ENCODE data around the gene FAM78B. TPM values are rescaled to one million over a fixed set of nuclear protein-coding genes. Genes with fewer than 3 reads are reported as not detected.

FAM78B gene
- total and polyA plus RNA-seq, 2 of the 8 experiments (the other 6 are each of a cell fraction or from before 2014, with no cell fraction given): 2.3 to 3.6 TPM

GRCh38 chr1:166029196-166029945 is 137.4 kb downstream of the FAM78B start:
- no peak overlapping the region for H3K4me2 ChIP-seq (ENCODE audit: insufficient read depth in 1 of 2, low read depth in 2 of 2, low read length in 2 of 2)
- no peak for DNase-seq (ENCODE audit: low read depth in 1 of 2, low spot score in 2 of 2)
- H2BK15ac ChIP-seq (ENCODE audit: low read length): no peak overlapping the region
- no peaks in the 10 kb centered on the region for H3K9me3 ChIP-seq (ENCODE audit: insufficient read depth in 2 of 2, low read depth in 1 of 2, low read length in 1 of 2)
- no peak overlapping the region for H2AFZ ChIP-seq (ENCODE audit: low read length)
- H4K8ac ChIP-seq (ENCODE audit: extremely low read depth, insufficient read depth, low read length): no peak overlapping the region
- no peak overlapping the region for H2BK12ac ChIP-seq (ENCODE audit: low read depth, low read length)
- ChIA-PET CTCF (ENCODE audit: partially characterized antibody) (interaction anchor here (1.2 to 2.5 kb wide), 6 partner anchors 11 to 101 kb away, joined by 3 to 15 read pairs (median 4); no protein-coding TSS in a partner anchor), POLR2A (ENCODE audit: partially characterized antibody) (interaction anchor here (0.5 kb wide), 1 partner anchor 673 kb away, joined by 3 read pairs; no protein-coding TSS in a partner anchor)
- no peak for FAIRE-seq
- H3K56ac ChIP-seq (replicated peaks; ENCODE audit: insufficient read length, low read depth, low read length): no peak overlapping the region
- H2BK20ac ChIP-seq (ENCODE audit: low read length): no peak overlapping the region
- H3K4me1 ChIP-seq (replicated peaks in 1 of 4; ENCODE audit: control insufficient read depth in 3 of 4, insufficient read depth in 4 of 4, low read length in 3 of 4): peaks cover 0 to 8% (median 2%) of the 10 kb centered on the region in 4 experiments; a peak in 3 of 7 replicates
- no peak overlapping the region for H3K14ac ChIP-seq (ENCODE audit: insufficient read length)
- H3K36me3 ChIP-seq (ENCODE audit: control insufficient read depth in 2 of 4, insufficient read depth in 4 of 4, low read length in 3 of 4): no peaks in the 10 kb centered on the region
- H3K4ac ChIP-seq (replicated peaks; ENCODE audit: insufficient read length, low read depth, low read length): no peak overlapping the region
- no peak overlapping the region for H4K5ac ChIP-seq (ENCODE audit: insufficient read length, low read depth, low read length)
- H4K91ac ChIP-seq (replicated peaks; ENCODE audit: insufficient read length, low read length): no peak overlapping the region
- H3K79me2 ChIP-seq (ENCODE audit: control insufficient read depth in 1 of 2, insufficient read depth in 2 of 2, low read length in 2 of 2): no peaks in the 10 kb centered on the region
- no peak overlapping the region for H3K23ac ChIP-seq (ENCODE audit: insufficient read length)
- 85% methylated on average over 4 of the region's 4 CpGs; no CpG with 5 or more reads in 1 of the 2 experiments for WGBS, 2 experiments (ENCODE audit: extremely low coverage in 1 of 2, insufficient coverage in 1 of 2, insufficient read length in 1 of 2, insufficient replicate concordance in 2 of 2, low coverage in 1 of 2, low lambda C conversion rate in 2 of 2, missing lambda C conversion rate in 1 of 2)
- no peak overlapping the region for H2BK5ac ChIP-seq (ENCODE audit: low read depth, low read length)
- no peak overlapping the region for H3K18ac ChIP-seq (ENCODE audit: extremely low read depth, low read length)
- H3K79me1 ChIP-seq (ENCODE audit: low read depth, low read length): no peaks in the 10 kb centered on the region
- H3K4me3 ChIP-seq (ENCODE audit: extremely low read depth in 1 of 4, insufficient read depth in 2 of 4, low read depth in 3 of 4, low read length in 4 of 4): no peak overlapping the region
- no peak overlapping the region for H2BK120ac ChIP-seq (replicated peaks; ENCODE audit: low read depth, low read length)
- no peaks in the 10 kb centered on the region for H3K23me2 ChIP-seq (ENCODE audit: low read depth, low read length)
- H3K9ac ChIP-seq (replicated peaks in 1 of 4; ENCODE audit: extremely low read depth in 1 of 4, low read depth in 3 of 4, low read length in 3 of 4): no peak overlapping the region
- H3K27me3 ChIP-seq (replicated peaks in 1 of 4; ENCODE audit: control insufficient read depth in 3 of 4, extremely low read depth in 1 of 4, insufficient read depth in 3 of 4, low read length in 3 of 4): no peaks in the 10 kb centered on the region; a peak in 2 of 7 replicates
- no peak overlapping the region for H3K27ac ChIP-seq (ENCODE audit: low read depth, low read length)
- H4K20me1 ChIP-seq (replicated peaks in 1 of 2; ENCODE audit: control insufficient read depth in 1 of 2, insufficient read depth in 2 of 2, low read length in 2 of 2): no peaks in the 10 kb centered on the region
- no peak overlapping the region for H2AK5ac ChIP-seq (ENCODE audit: low read depth, low read length)
- TF ChIP-seq RNF2 (IDR thresholded peaks at IDR 0.05; ENCODE audit: borderline replicate concordance, low read depth, low read length, missing control alignments, poor library complexity, severe bottlenecking) (no peak), EP300 (IDR thresholded peaks at IDR 0.05; ENCODE audit: borderline replicate concordance in 1 of 2, low read depth in 2 of 2, low read length in 2 of 2) (no peak), NANOG (IDR thresholded peaks at IDR 0.05; ENCODE audit: insufficient read depth, low read depth, low read length, poor library complexity, severe bottlenecking) (no peak), SAP30 (IDR thresholded peaks at IDR 0.05; ENCODE audit: insufficient read depth, insufficient replicate concordance, low read length) (no peak), GABPA (IDR thresholded peaks at IDR 0.05; ENCODE audit: borderline replicate concordance, insufficient read depth, low read length) (no peak), RXRA (IDR thresholded peaks at IDR 0.05; ENCODE audit: insufficient read depth, low read depth, low read length) (no peak), CTCF (IDR thresholded peaks at IDR 0.05; ENCODE audit: control extremely low read depth in 1 of 3, insufficient read depth in 1 of 3, low read depth in 1 of 3, low read length in 3 of 3) (no peak), SIRT6 (IDR thresholded peaks at IDR 0.05; ENCODE audit: low read length) (no peak)
